K562 (cell line): Measurements from ENCODE around the gene DLGAP5. TPM values are rescaled to one million over a fixed set of nuclear protein-coding genes. Genes with fewer than 3 reads are reported as not detected.
A peak's percentile ranks its signal among the peaks of the same experiment; 100 is the strongest.

Experiments used
- CUX1 ChIP-seq: fragments of 200-800 bp; sonication (Bioruptor generic); IDR thresholded peaks from 2 replicates; pipeline ENCODE4 v1.6.1; 2016; ENCODE audit warnings: missing genetic modification characterization, missing compliant biosample characterization
- DMBX1 ChIP-seq: fragments of 250-450 bp; sonication (Bioruptor Pico); IDR thresholded peaks from 2 replicates; pipeline ENCODE4 v1.8.0; 2022; ENCODE audit warnings: inconsistent platforms, mild to moderate bottlenecking, moderate library complexity, borderline replicate concordance
- GATAD2A ChIP-seq: fragments of 450-650 bp; IDR thresholded peaks from 2 replicates; pipeline ENCODE4 v1.6.1; 2017
- GTF2F1 ChIP-seq: IDR thresholded peaks from 2 replicates; pipeline ENCODE4 v1.6.1; 2011; ENCODE audit warnings: low read depth, low read length, improper control_type of control experiment
- MAFG ChIP-seq: fragments of 450-650 bp; conservative IDR thresholded peaks from 2 replicates; pipeline ENCODE4 v1.6.1; 2016; ENCODE audit warnings: missing genetic modification characterization, missing compliant biosample characterization
- MGA ChIP-seq: fragments of 450-650 bp; IDR thresholded peaks from 2 replicates; pipeline ENCODE4 v1.6.1; 2016; ENCODE audit warnings: mild to moderate bottlenecking, moderate library complexity
- MTA3 ChIP-seq: fragments of 450-650 bp; formaldehyde crosslinking; IDR thresholded peaks from 2 replicates; pipeline ENCODE4 v1.6.1; 2017; ENCODE audit warnings: mild to moderate bottlenecking, borderline replicate concordance
- TAL1 ChIP-seq: fragments of 450-650 bp; IDR thresholded peaks from 2 replicates; pipeline ENCODE4 v1.6.1; 2016; ENCODE audit warnings: mild to moderate bottlenecking
- TCF7 ChIP-seq: sonication (generic); IDR thresholded peaks from 2 replicates; pipeline ENCODE4 v1.6.1; 2016; ENCODE audit warnings: antibody characterized with exemption, borderline replicate concordance
- TEAD4 ChIP-seq, 2 experiments: sonication (generic) in 1 of 2; formaldehyde crosslinking in 1 of 2; IDR thresholded peaks; 2 replicates each; pipeline versions ENCODE4 v1.6.1 to v1.8.0; 2012 to 2022; ENCODE audit warnings: borderline replicate concordance in 1 of 2, inconsistent platforms in 1 of 2, low read length in 1 of 2, mild to moderate bottlenecking in 1 of 2, missing genetic modification reagents in 1 of 2
- ZNF586 ChIP-seq: fragments of 450-650 bp; formaldehyde crosslinking; conservative IDR thresholded peaks from 2 replicates; pipeline ENCODE4 v1.4.0; 2020; ENCODE audit warnings: mild to moderate bottlenecking, moderate library complexity
- polyA plus RNA-seq, 8 experiments: library from polyadenylated mRNA; depleted of rRNA in 4 of 8; stranded (reverse) in 5 of 8; unstranded in 3 of 8; fragments of >200 nt; fragmentation: Nextera tagmentation in 2 of 8; fragmentation: Illumina TruSeq in 1 of 8; extraction: Ambion mirVana in 2 of 8; extraction: Trizol in 1 of 8; gene quantifications; 2 replicates each; pipeline versions ENCODE4 v1.2.1 to v1.2.3, GENCODE V29; 2011 to 2014; ENCODE audit warnings: inconsistent platforms in 1 of 8, missing spikeins in 1 of 8
- total RNA-seq, 7 experiments: library from RNA; depleted of rRNA in 6 of 7; stranded (reverse); fragments of >200 nt in 6 of 7; fragmentation: Illumina TruSeq in 2 of 7; extraction: Trizol in 2 of 7; gene quantifications; 2 replicates each; pipeline versions ENCODE4 v1.2.1 to v1.2.3, GENCODE V29; 2011 to 2021; ENCODE audit warnings: low replicate concordance in 1 of 7

The DLGAP5 gene
- total and polyA plus RNA-seq, 9 of the 15 experiments (the other 6 are each of a cell fraction or from before 2014, with no cell fraction given) = 39.1 to 80.0 (median 59.9) TPM

DNA sequence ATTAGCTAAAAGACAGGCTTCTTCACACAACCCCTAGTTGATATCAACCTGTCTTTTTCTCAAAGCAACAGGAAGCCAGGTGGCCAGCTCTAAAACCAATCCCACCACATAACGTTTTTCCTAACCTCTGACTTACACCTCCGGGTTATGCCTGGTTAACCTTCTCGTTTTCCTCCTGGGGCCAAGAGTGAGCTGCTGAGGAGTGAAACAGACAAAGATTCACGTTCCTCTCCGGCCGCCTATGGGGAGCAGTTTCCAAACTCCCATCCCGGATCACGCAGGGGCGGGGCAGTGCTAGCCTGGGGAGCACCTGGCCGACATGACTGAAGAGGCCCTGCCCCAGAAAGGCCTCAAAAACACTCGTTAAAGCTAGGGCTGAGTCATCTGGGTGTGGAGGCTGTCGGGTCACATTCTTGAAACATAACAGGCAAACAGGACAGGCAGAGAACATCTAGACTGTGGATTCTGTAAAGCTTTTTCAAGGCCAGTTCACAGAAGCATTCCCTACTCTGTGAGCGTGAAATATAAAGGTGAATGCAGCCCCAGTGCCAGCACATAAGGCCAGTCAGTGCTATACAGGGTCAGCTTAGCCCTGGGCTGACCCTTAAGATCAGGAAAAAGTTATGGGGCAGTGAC is 88.3 kb downstream of the DLGAP5 start (continued):
- TF ChIP-seq MGA (peak; percentile 86), TCF7 (no peak), MTA3 (peak; percentile 57; the same call in 1 of the 2 replicates), GATAD2A (peak; percentile 57; the same call in 1 of the 2 replicates), TAL1 (no peak), TEAD4 (IDR thresholded peaks at IDR 0.05; ENCODE audit: low read length) (peak; percentile 62; the same call in 1 of the 2 replicates), TEAD4 (CRISPR knock-in tag; IDR thresholded peaks at IDR 0.05; ENCODE audit: borderline replicate concordance) (no peak), ZNF586 (CRISPR knock-in tag) (no peak), MAFG (tag) (peak; percentile 67), GTF2F1 (no peak), DMBX1 (CRISPR knock-in tag) (peak; percentile 80; the same call in 1 of the 2 replicates), CUX1 (no peak)
